ENCODE data around the gene GLI1.
"Not testable (repeated sequence)": the region's sequence is repeated elsewhere in the genome, so short reads cannot be mapped to it uniquely, and the experiment has no call there.

GLI1 gene

DNA sequence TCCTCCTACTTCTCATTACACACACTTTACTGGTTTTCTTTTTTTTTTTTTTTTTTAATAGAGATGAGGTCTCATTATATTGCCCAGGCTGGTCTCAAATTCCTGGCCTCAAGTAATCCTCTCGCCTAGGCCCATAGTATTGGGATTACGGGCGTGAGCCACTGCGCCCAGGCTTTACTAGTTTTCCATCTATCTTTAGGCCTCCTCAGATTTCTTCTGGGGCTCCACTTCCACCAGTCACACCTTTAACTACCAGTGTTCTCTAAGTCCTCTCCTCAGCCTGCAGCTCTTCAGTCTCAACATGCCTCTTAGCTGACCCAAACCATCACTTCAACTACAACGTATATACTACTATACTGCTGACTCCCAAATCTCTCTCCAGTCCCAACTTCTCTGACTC, 39.1 kb upstream of the GLI1 start:
- Histone ChIP-seq H3K27me3 (ENCODE audit: insufficient read depth, low read length, poor library complexity) (no peaks in the 10 kb centered on the region), H3K27ac (ENCODE audit: low read length) (no peak overlapping the region), H2AFZ (ENCODE audit: low read depth, low read length) (no peak overlapping the region), H3K36me3 (ENCODE audit: insufficient read depth, low read length) (peaks cover 26% of the 10 kb centered on the region), H3K4me2 (ENCODE audit: insufficient read depth, low read length) (no peak overlapping the region), H4K20me1 (ENCODE audit: insufficient read depth, low read length) (peaks cover 8% of the 10 kb centered on the region; the same call in 1 of the 2 replicates), H3K4me1 (ENCODE audit: insufficient read depth, low read length) (no peaks in the 10 kb centered on the region), H3K9ac (ENCODE audit: low read depth, low read length) (no peak overlapping the region), H3K9me3 (ENCODE audit: insufficient read depth, low read length, severe bottlenecking) (no peaks in the 10 kb centered on the region), H3K79me2 (ENCODE audit: insufficient read depth, low read length) (peaks cover 74% of the 10 kb centered on the region), H3K4me3 (ENCODE audit: low read depth in 1 of 2, low read length in 2 of 2) (no peak overlapping the region)
- TF ChIP-seq, protein P1, sequence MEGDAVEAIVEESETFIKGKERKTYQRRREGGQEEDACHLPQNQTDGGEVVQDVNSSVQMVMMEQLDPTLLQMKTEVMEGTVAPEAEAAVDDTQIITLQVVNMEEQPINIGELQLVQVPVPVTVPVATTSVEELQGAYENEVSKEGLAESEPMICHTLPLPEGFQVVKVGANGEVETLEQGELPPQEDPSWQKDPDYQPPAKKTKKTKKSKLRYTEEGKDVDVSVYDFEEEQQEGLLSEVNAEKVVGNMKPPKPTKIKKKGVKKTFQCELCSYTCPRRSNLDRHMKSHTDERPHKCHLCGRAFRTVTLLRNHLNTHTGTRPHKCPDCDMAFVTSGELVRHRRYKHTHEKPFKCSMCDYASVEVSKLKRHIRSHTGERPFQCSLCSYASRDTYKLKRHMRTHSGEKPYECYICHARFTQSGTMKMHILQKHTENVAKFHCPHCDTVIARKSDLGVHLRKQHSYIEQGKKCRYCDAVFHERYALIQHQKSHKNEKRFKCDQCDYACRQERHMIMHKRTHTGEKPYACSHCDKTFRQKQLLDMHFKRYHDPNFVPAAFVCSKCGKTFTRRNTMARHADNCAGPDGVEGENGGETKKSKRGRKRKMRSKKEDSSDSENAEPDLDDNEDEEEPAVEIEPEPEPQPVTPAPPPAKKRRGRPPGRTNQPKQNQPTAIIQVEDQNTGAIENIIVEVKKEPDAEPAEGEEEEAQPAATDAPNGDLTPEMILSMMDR (IDR thresholded peaks at IDR 0.05; ENCODE audit: borderline replicate concordance, extremely low read depth, low read length, poor library complexity, severe bottlenecking): no peak
- no peak for TF ChIP-seq EZH2 (IDR thresholded peaks at IDR 0.05; ENCODE audit: borderline replicate concordance, low read depth, low read length, severe bottlenecking)
- ATAC-seq (ENCODE audit: insufficient read depth, low read depth): no peak
- DNase-seq: no peak

DNA sequence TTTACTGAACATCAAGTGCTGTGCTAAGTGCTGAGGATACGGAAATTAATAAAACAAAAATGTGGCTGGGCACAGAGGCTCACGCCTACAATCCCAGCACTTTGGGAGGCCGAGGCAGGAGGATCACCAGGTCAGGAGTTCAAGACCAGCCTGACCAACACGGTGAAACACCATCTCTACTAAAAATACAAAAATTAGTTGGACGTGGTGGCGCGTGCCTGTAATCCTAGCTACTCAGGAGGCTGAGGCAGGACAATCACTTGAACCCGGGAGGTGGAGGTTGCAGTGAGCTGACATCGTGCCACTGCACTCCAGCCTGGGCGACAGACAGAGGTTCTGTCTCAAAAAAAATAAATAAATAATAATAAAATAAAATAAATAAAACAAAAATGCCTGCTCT, 32.6 kb upstream of the GLI1 start:
- Histone ChIP-seq H3K79me2 (ENCODE audit: insufficient read depth, low read length) (peaks cover 78% of the 10 kb centered on the region), H3K4me1 (ENCODE audit: insufficient read depth, low read length) (peaks cover 22% of the 10 kb centered on the region), H3K36me3 (ENCODE audit: insufficient read depth, low read length) (peaks cover 20% of the 10 kb centered on the region)
- H3K9me3 ChIP-seq (ENCODE audit: insufficient read depth, low read length, severe bottlenecking); ATAC-seq (ENCODE audit: insufficient read depth, low read depth); H3K4me3 ChIP-seq (ENCODE audit: low read depth in 1 of 2, low read length in 2 of 2); H4K20me1 ChIP-seq (ENCODE audit: insufficient read depth, low read length); H3K9ac ChIP-seq (ENCODE audit: low read depth, low read length); DNase-seq; H3K4me2 ChIP-seq (ENCODE audit: insufficient read depth, low read length); H3K27ac ChIP-seq (ENCODE audit: low read length); H3K27me3 ChIP-seq (ENCODE audit: insufficient read depth, low read length, poor library complexity); H2AFZ ChIP-seq (ENCODE audit: low read depth, low read length): not testable (repeated sequence)

DNA sequence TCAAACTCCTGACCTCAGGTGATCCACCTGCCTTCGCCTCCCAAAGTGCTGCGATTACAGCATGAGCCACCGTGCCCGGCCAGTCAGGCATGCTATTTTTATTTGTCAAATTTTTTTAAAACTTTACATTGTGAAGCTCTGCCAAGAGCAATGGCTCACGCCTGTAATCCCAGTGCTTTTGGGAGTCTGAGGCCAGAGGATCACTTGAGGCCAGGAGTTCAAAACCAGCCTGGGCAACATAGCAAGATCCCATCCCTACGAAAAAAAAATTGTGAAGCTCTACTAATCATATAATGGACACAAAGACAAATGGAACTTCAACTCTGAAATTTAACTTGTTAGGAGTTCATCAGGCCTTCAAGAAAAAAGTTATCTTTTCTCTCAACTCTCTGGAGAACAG, 30.6 kb upstream of the GLI1 start:
- Histone ChIP-seq H3K9ac (ENCODE audit: low read depth, low read length) (peak overlapping the region; percentile 87), H3K4me3 (ENCODE audit: low read depth in 1 of 2, low read length in 2 of 2) (peak overlapping the region in 1 of 2 experiments; percentile 79; a peak in 2 of 4 replicates), H3K79me2 (ENCODE audit: insufficient read depth, low read length) (peaks cover 64% of the 10 kb centered on the region), H2AFZ (ENCODE audit: low read depth, low read length) (no peak overlapping the region), H3K36me3 (ENCODE audit: insufficient read depth, low read length) (peaks cover 9% of the 10 kb centered on the region; the same call in 1 of the 2 replicates), H3K4me2 (ENCODE audit: insufficient read depth, low read length) (peak overlapping the region; percentile 94), H3K9me3 (ENCODE audit: insufficient read depth, low read length, severe bottlenecking) (no peaks in the 10 kb centered on the region), H3K4me1 (ENCODE audit: insufficient read depth, low read length) (peaks cover 27% of the 10 kb centered on the region), H3K27me3 (ENCODE audit: insufficient read depth, low read length, poor library complexity) (no peaks in the 10 kb centered on the region), H3K27ac (ENCODE audit: low read length) (no peak overlapping the region), H4K20me1 (ENCODE audit: insufficient read depth, low read length) (no peaks in the 10 kb centered on the region)
- no peak for ATAC-seq (ENCODE audit: insufficient read depth, low read depth)
- TF ChIP-seq, protein P1 (IDR thresholded peaks at IDR 0.05; ENCODE audit: borderline replicate concordance, extremely low read depth, low read length, poor library complexity, severe bottlenecking): no peak
- TF ChIP-seq EZH2 (IDR thresholded peaks at IDR 0.05; ENCODE audit: borderline replicate concordance, low read depth, low read length, severe bottlenecking): no peak
- no peak for DNase-seq

DNA sequence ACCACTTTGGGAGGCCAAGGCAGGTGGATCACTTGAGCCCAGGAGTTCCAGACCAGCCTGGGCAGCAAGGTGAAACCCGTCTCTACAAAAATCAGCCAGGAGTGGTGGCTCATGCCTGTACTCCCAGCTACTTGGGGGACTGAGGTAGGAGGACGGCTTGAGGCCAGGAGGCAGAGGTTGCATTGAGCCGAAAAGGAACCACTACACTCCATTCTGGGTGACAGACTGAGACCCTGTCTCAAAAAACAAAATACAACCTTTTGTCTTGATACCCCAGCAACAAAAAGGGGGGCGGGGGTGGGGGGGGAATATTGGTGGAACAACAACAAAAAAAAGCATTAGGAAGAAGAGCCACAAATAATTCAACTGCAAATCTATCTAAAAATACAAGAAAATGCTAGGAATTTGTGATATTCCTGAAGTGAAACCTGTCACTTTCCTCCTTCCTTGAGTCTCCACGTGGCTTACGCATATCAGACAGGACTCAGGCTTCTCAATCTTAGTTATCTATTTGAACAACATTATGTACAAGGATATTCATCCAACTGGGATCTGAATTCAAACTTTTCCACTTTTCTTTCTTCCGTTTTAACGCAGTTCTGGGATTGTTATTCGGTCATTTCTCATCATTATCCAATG, 30.0 kb upstream of the GLI1 start:
- peak overlapping the region; percentile 95 for H3K27ac ChIP-seq (ENCODE audit: low read length)
- no peak for DNase-seq
- peak overlapping the region; percentile 75 for H2AFZ ChIP-seq (ENCODE audit: low read depth, low read length)
- H3K4me1 ChIP-seq (ENCODE audit: insufficient read depth, low read length): peaks cover 27% of the 10 kb centered on the region
- peak overlapping the region; percentile 87 for H3K9ac ChIP-seq (ENCODE audit: low read depth, low read length)
- H3K9me3 ChIP-seq (ENCODE audit: insufficient read depth, low read length, severe bottlenecking): no peaks in the 10 kb centered on the region
- TF ChIP-seq, protein P1 (IDR thresholded peaks at IDR 0.05; ENCODE audit: borderline replicate concordance, extremely low read depth, low read length, poor library complexity, severe bottlenecking): no peak
- TF ChIP-seq EZH2 (IDR thresholded peaks at IDR 0.05; ENCODE audit: borderline replicate concordance, low read depth, low read length, severe bottlenecking): no peak
- peak overlapping the region; percentile 69 to 79 for H3K4me3 ChIP-seq (ENCODE audit: low read depth in 1 of 2, low read length in 2 of 2)
- H4K20me1 ChIP-seq (ENCODE audit: insufficient read depth, low read length): no peaks in the 10 kb centered on the region
- ATAC-seq (ENCODE audit: insufficient read depth, low read depth): no peak
- peaks cover 58% of the 10 kb centered on the region for H3K79me2 ChIP-seq (ENCODE audit: insufficient read depth, low read length)
- peaks cover 7% of the 10 kb centered on the region; the same call in 1 of the 2 replicates for H3K36me3 ChIP-seq (ENCODE audit: insufficient read depth, low read length)
- peak overlapping the region; percentile 94 for H3K4me2 ChIP-seq (ENCODE audit: insufficient read depth, low read length)
- no peaks in the 10 kb centered on the region for H3K27me3 ChIP-seq (ENCODE audit: insufficient read depth, low read length, poor library complexity)
